ENCODE data around the gene UVSSA.
"Not testable (repeated sequence)": the region's sequence is repeated elsewhere in the genome, so short reads cannot be mapped to it uniquely, and the experiment has no call there.

UVSSA gene

GRCh38 chr4:1365271-1366178 lies 18.5 kb downstream of the UVSSA start:
- H3K9ac ChIP-seq (ENCODE audit: low read depth, low read length): no peak overlapping the region
- no peaks in the 10 kb centered on the region for H3K27me3 ChIP-seq (ENCODE audit: insufficient read depth, low read length)
- H3K27ac ChIP-seq (ENCODE audit: low read length): no peak overlapping the region
- no peaks in the 10 kb centered on the region for H3K36me3 ChIP-seq (ENCODE audit: insufficient read depth, low read depth, low read length)
- no peaks in the 10 kb centered on the region for H3K4me1 ChIP-seq (ENCODE audit: insufficient read depth, low read length)
- H3K9me3 ChIP-seq (ENCODE audit: insufficient read depth, low read depth, low read length): no peaks in the 10 kb centered on the region
- H3K4me3 ChIP-seq (ENCODE audit: low read length): no peak overlapping the region

- Histone ChIP-seq H3K27me3 (ENCODE audit: insufficient read depth, low read length) (no peaks in the 10 kb centered on the region), H3K9me3 (ENCODE audit: insufficient read depth, low read depth, low read length) (no peaks in the 10 kb centered on the region), H3K4me3 (ENCODE audit: low read length) (no peak overlapping the region), H3K4me1 (ENCODE audit: insufficient read depth, low read length) (no peaks in the 10 kb centered on the region), H3K9ac (ENCODE audit: low read depth, low read length) (no peak overlapping the region), H3K36me3 (ENCODE audit: insufficient read depth, low read depth, low read length) (no peaks in the 10 kb centered on the region), H3K27ac (ENCODE audit: low read length) (no peak overlapping the region)
Measured at GRCh38 chr4:1366371-1367229, 19.6 kb downstream of the UVSSA start.

- H3K4me1 ChIP-seq (ENCODE audit: insufficient read depth, low read length): no peaks in the 10 kb centered on the region
- H3K27me3 ChIP-seq (ENCODE audit: insufficient read depth, low read length): no peaks in the 10 kb centered on the region
- H3K36me3 ChIP-seq (ENCODE audit: insufficient read depth, low read depth, low read length): no peaks in the 10 kb centered on the region
- H3K27ac ChIP-seq (ENCODE audit: low read length): no peak overlapping the region
- no peaks in the 10 kb centered on the region for H3K9me3 ChIP-seq (ENCODE audit: insufficient read depth, low read depth, low read length)
- no peak overlapping the region for H3K4me3 ChIP-seq (ENCODE audit: low read length)
- H3K9ac ChIP-seq (ENCODE audit: low read depth, low read length): no peak overlapping the region
Measured at GRCh38 chr4:1367230-1367935, 20.4 kb downstream of the UVSSA start.

- Histone ChIP-seq H3K36me3 (ENCODE audit: insufficient read depth, low read depth, low read length) (no peaks in the 10 kb centered on the region), H3K9me3 (ENCODE audit: insufficient read depth, low read depth, low read length) (no peaks in the 10 kb centered on the region), H3K27me3 (ENCODE audit: insufficient read depth, low read length) (no peaks in the 10 kb centered on the region), H3K4me3 (ENCODE audit: low read length) (no peak overlapping the region), H3K4me1 (ENCODE audit: insufficient read depth, low read length) (no peaks in the 10 kb centered on the region), H3K9ac (ENCODE audit: low read depth, low read length) (no peak overlapping the region), H3K27ac (ENCODE audit: low read length) (no peak overlapping the region)
Measured at GRCh38 chr4:1367936-1368289, 20.9 kb downstream of the UVSSA start.

- H3K36me3 ChIP-seq (ENCODE audit: insufficient read depth, low read depth, low read length): no peaks in the 10 kb centered on the region
- no peaks in the 10 kb centered on the region for H3K4me1 ChIP-seq (ENCODE audit: insufficient read depth, low read length)
- no peaks in the 10 kb centered on the region for H3K27me3 ChIP-seq (ENCODE audit: insufficient read depth, low read length)
- no peak overlapping the region for H3K4me3 ChIP-seq (ENCODE audit: low read length)
- H3K27ac ChIP-seq (ENCODE audit: low read length): no peak overlapping the region
- no peak overlapping the region for H3K9ac ChIP-seq (ENCODE audit: low read depth, low read length)
- no peaks in the 10 kb centered on the region for H3K9me3 ChIP-seq (ENCODE audit: insufficient read depth, low read depth, low read length)
Measured at GRCh38 chr4:1368421-1369090, 21.5 kb downstream of the UVSSA start.

GRCh38 chr4:1369091-1369450 lies 22.1 kb downstream of the UVSSA start:
- H3K27me3 ChIP-seq (ENCODE audit: insufficient read depth, low read length): no peaks in the 10 kb centered on the region
- H3K4me3 ChIP-seq (ENCODE audit: low read length): no peak overlapping the region
- no peak overlapping the region for H3K9ac ChIP-seq (ENCODE audit: low read depth, low read length)
- H3K27ac ChIP-seq (ENCODE audit: low read length): no peak overlapping the region
- no peaks in the 10 kb centered on the region for H3K9me3 ChIP-seq (ENCODE audit: insufficient read depth, low read depth, low read length)
- H3K36me3 ChIP-seq (ENCODE audit: insufficient read depth, low read depth, low read length): no peaks in the 10 kb centered on the region
- no peaks in the 10 kb centered on the region for H3K4me1 ChIP-seq (ENCODE audit: insufficient read depth, low read length)

- H3K4me3 ChIP-seq (ENCODE audit: low read length): no peak overlapping the region
- H3K27me3 ChIP-seq (ENCODE audit: insufficient read depth, low read length): no peaks in the 10 kb centered on the region
- no peak overlapping the region for H3K9ac ChIP-seq (ENCODE audit: low read depth, low read length)
- H3K36me3 ChIP-seq (ENCODE audit: insufficient read depth, low read depth, low read length): no peaks in the 10 kb centered on the region
- no peak overlapping the region for H3K27ac ChIP-seq (ENCODE audit: low read length)
- no peaks in the 10 kb centered on the region for H3K9me3 ChIP-seq (ENCODE audit: insufficient read depth, low read depth, low read length)
- H3K4me1 ChIP-seq (ENCODE audit: insufficient read depth, low read length): no peaks in the 10 kb centered on the region
Measured at GRCh38 chr4:1369479-1370079, 22.6 kb downstream of the UVSSA start.

- H3K9ac ChIP-seq (ENCODE audit: low read depth, low read length): no peak overlapping the region
- H3K27ac ChIP-seq (ENCODE audit: low read length): no peak overlapping the region
- H3K36me3 ChIP-seq (ENCODE audit: insufficient read depth, low read depth, low read length): no peaks in the 10 kb centered on the region
- no peak overlapping the region for H3K4me3 ChIP-seq (ENCODE audit: low read length)
- no peaks in the 10 kb centered on the region for H3K27me3 ChIP-seq (ENCODE audit: insufficient read depth, low read length)
- no peaks in the 10 kb centered on the region for H3K4me1 ChIP-seq (ENCODE audit: insufficient read depth, low read length)
- H3K9me3 ChIP-seq (ENCODE audit: insufficient read depth, low read depth, low read length): no peaks in the 10 kb centered on the region
Measured at GRCh38 chr4:1370321-1371124, 23.5 kb downstream of the UVSSA start.

- Histone ChIP-seq H3K9me3 (ENCODE audit: insufficient read depth, low read depth, low read length) (no peaks in the 10 kb centered on the region), H3K36me3 (ENCODE audit: insufficient read depth, low read depth, low read length) (no peaks in the 10 kb centered on the region), H3K4me1 (ENCODE audit: insufficient read depth, low read length) (no peaks in the 10 kb centered on the region), H3K9ac (ENCODE audit: low read depth, low read length) (no peak overlapping the region), H3K4me3 (ENCODE audit: low read length) (no peak overlapping the region), H3K27me3 (ENCODE audit: insufficient read depth, low read length) (no peaks in the 10 kb centered on the region), H3K27ac (ENCODE audit: low read length) (no peak overlapping the region)
Measured at GRCh38 chr4:1371176-1372165, 24.5 kb downstream of the UVSSA start.

GRCh38 chr4:1372576-1372975 lies 25.6 kb downstream of the UVSSA start:
- not testable (repeated sequence) for H3K9ac ChIP-seq (ENCODE audit: low read depth, low read length); H3K9me3 ChIP-seq (ENCODE audit: insufficient read depth, low read depth, low read length); H3K36me3 ChIP-seq (ENCODE audit: insufficient read depth, low read depth, low read length); H3K4me3 ChIP-seq (ENCODE audit: low read length); H3K27ac ChIP-seq (ENCODE audit: low read length); H3K4me1 ChIP-seq (ENCODE audit: insufficient read depth, low read length); H3K27me3 ChIP-seq (ENCODE audit: insufficient read depth, low read length)
